ENCODE results near the gene TRABD2B. TPM values are rescaled to one million over a fixed set of nuclear protein-coding genes. Genes with fewer than 3 reads are reported as not detected.

The TRABD2B gene
- total RNA-seq, 1 experiment from 2014 or later: 0.36 TPM

- H3K4me1 ChIP-seq: no peaks in the 10 kb centered on the region
- H3K36me3 ChIP-seq (ENCODE audit: control insufficient read depth, insufficient read depth, low read length): no peaks in the 10 kb centered on the region
- no peak overlapping the region for H3K4me3 ChIP-seq (ENCODE audit: low read depth, low read length)
- H3K27me3 ChIP-seq (replicated peaks; ENCODE audit: control insufficient read depth, insufficient read depth, low read length): no peaks in the 10 kb centered on the region
- Mint-ChIP-seq H3K27ac (ENCODE audit: unreplicated experiment) (no peak overlapping the region), H3K4me3 (ENCODE audit: unreplicated experiment) (no peak overlapping the region), H3K36me3 (ENCODE audit: insufficient read depth, unreplicated experiment) (no peaks in the 10 kb centered on the region), H3K9me3 (ENCODE audit: unreplicated experiment) (no peaks in the 10 kb centered on the region), H3K4me1 (ENCODE audit: low read depth, unreplicated experiment) (no peaks in the 10 kb centered on the region), H3K27me3 (ENCODE audit: insufficient read depth, unreplicated experiment) (no peaks in the 10 kb centered on the region)
- no TSS peak for BruUV-seq (replicated peaks)
- intact Hi-C loops (cut with micrococcal nuclease; ENCODE audit: unreplicated experiment): no loop called here
- CTCF ChIA-PET: no interaction called here
- POLR2A ChIA-PET: no interaction called here
- DNase-seq: no peak
- no peaks in the 10 kb centered on the region for H3K9me3 ChIP-seq
- TF ChIP-seq, protein P1, sequence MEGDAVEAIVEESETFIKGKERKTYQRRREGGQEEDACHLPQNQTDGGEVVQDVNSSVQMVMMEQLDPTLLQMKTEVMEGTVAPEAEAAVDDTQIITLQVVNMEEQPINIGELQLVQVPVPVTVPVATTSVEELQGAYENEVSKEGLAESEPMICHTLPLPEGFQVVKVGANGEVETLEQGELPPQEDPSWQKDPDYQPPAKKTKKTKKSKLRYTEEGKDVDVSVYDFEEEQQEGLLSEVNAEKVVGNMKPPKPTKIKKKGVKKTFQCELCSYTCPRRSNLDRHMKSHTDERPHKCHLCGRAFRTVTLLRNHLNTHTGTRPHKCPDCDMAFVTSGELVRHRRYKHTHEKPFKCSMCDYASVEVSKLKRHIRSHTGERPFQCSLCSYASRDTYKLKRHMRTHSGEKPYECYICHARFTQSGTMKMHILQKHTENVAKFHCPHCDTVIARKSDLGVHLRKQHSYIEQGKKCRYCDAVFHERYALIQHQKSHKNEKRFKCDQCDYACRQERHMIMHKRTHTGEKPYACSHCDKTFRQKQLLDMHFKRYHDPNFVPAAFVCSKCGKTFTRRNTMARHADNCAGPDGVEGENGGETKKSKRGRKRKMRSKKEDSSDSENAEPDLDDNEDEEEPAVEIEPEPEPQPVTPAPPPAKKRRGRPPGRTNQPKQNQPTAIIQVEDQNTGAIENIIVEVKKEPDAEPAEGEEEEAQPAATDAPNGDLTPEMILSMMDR (IDR thresholded peaks at IDR 0.05; ENCODE audit: insufficient read depth in 1 of 2, low read depth in 1 of 2, low read length in 1 of 2, severe bottlenecking in 1 of 2, unreplicated experiment in 1 of 2): no peak
Measured at GRCh38 chr1:48033495-48034045, 36.4 kb upstream of the TRABD2B start.

DNA sequence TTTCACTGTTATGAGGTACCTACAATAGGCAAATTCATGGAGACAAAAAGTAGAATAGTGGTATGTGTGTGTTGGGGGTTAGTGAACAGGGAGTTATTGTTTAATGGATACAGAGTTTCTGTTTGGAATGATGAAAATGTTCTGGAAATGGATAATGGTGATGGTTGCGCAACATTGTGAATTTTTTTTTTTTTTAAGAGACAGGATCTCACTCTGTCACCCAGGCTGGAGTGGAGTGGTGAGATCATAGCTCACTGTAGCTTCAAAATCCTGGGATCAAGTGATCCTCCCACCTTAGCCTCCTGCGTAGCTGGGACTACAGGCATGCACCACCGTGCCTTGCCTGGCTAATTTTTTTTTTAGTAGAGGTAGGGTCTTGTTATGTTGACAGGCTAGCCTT lies 34.5 kb upstream of the TRABD2B start:
- H3K36me3 ChIP-seq (ENCODE audit: control insufficient read depth, insufficient read depth, low read length): no peaks in the 10 kb centered on the region
- intact Hi-C loops (cut with micrococcal nuclease; ENCODE audit: unreplicated experiment): no loop called here
- BruUV-seq (replicated peaks): no TSS peak
- H3K27me3 Mint-ChIP-seq (ENCODE audit: insufficient read depth, unreplicated experiment): no peaks in the 10 kb centered on the region
- no peaks in the 10 kb centered on the region for H3K36me3 Mint-ChIP-seq (ENCODE audit: insufficient read depth, unreplicated experiment)
- TF ChIP-seq, protein P1 (IDR thresholded peaks at IDR 0.05; ENCODE audit: insufficient read depth in 1 of 2, low read depth in 1 of 2, low read length in 1 of 2, severe bottlenecking in 1 of 2, unreplicated experiment in 1 of 2): no peak
- no peak for DNase-seq
- H3K27me3 ChIP-seq (replicated peaks; ENCODE audit: control insufficient read depth, insufficient read depth, low read length): no peaks in the 10 kb centered on the region
- CTCF ChIA-PET: interaction anchor here (0.6 kb wide), 1 partner anchor 666 kb away, joined by 4 read pairs; no protein-coding TSS in a partner anchor
- no peaks in the 10 kb centered on the region for H3K4me1 Mint-ChIP-seq (ENCODE audit: low read depth, unreplicated experiment)
- H3K4me3 Mint-ChIP-seq (ENCODE audit: unreplicated experiment): no peak overlapping the region
- H3K4me1 ChIP-seq: no peaks in the 10 kb centered on the region
- POLR2A ChIA-PET: no interaction called here
- no peak overlapping the region for H3K27ac Mint-ChIP-seq (ENCODE audit: unreplicated experiment)
- no peak overlapping the region for H3K4me3 ChIP-seq (ENCODE audit: low read depth, low read length)
- H3K9me3 Mint-ChIP-seq (ENCODE audit: unreplicated experiment): no peaks in the 10 kb centered on the region
- no peaks in the 10 kb centered on the region for H3K9me3 ChIP-seq

DNA sequence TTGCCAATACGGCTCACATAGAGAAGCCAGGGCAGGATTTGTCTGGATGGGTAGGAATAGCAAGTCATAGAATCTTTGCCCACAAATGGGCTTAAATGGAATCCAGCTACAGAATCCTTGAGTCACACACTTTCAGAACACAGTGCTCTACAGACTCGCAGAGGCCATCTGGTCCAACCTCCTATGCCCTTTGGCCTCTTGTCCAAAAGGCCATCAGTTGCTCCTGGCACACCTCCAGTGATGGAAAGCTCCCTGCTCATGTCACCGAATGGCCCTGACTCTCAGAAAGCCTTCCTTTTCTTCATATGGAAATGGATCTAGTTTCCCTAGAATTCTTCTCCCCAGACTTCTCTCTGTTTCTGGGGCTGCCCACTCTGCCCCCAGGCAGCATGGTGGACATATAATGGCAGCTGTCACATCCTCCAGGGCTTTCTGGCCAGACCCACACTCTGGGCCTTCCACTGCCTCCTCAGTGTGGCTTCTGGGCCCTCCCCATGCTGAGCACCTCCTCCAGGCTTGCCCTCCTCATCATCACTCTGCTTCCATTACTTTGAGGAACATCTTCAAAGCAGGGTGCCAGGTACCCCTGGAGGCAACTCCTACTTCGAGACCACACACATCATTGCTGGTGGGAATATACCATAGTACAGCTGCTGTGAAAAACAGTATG lies 33.6 kb upstream of the TRABD2B start:
- Mint-ChIP-seq H3K9me3 (ENCODE audit: unreplicated experiment) (no peaks in the 10 kb centered on the region), H3K27ac (ENCODE audit: unreplicated experiment) (no peak overlapping the region), H3K36me3 (ENCODE audit: insufficient read depth, unreplicated experiment) (no peaks in the 10 kb centered on the region), H3K27me3 (ENCODE audit: insufficient read depth, unreplicated experiment) (no peaks in the 10 kb centered on the region), H3K4me3 (ENCODE audit: unreplicated experiment) (no peak overlapping the region), H3K4me1 (ENCODE audit: low read depth, unreplicated experiment) (no peaks in the 10 kb centered on the region)
- DNase-seq: no peak
- Histone ChIP-seq H3K4me1 (no peaks in the 10 kb centered on the region), H3K9me3 (no peaks in the 10 kb centered on the region), H3K36me3 (ENCODE audit: control insufficient read depth, insufficient read depth, low read length) (no peaks in the 10 kb centered on the region), H3K27me3 (replicated peaks; ENCODE audit: control insufficient read depth, insufficient read depth, low read length) (no peaks in the 10 kb centered on the region), H3K4me3 (ENCODE audit: low read depth, low read length) (no peak overlapping the region)
- ChIA-PET POLR2A (no interaction called here), CTCF (no interaction called here)
- BruUV-seq (replicated peaks): no TSS peak
- intact Hi-C loops (cut with micrococcal nuclease; ENCODE audit: unreplicated experiment): no loop called here
- TF ChIP-seq, protein P1 (IDR thresholded peaks at IDR 0.05; ENCODE audit: insufficient read depth in 1 of 2, low read depth in 1 of 2, low read length in 1 of 2, severe bottlenecking in 1 of 2, unreplicated experiment in 1 of 2): no peak
